GM21717 (cell line): ENCODE results near the gene KIRREL2.
"Not testable (repeated sequence)": the region's sequence is repeated elsewhere in the genome, so short reads cannot be mapped to it uniquely, and the experiment has no call there.

ENCODE experiments used
- ATAC-seq: cut with Tn5 transposase; IDR thresholded peaks from one replicate; pipeline ENCODE4 v1.9.1; 2021; ENCODE audit warnings: mild to moderate bottlenecking, moderate library complexity; ENCODE audit not compliant: unreplicated experiment

Gene KIRREL2

GRCh38 chr19:35856546-35857149 lies at the start of gene KIRREL2:
Gene KIRREL2 (plus strand): TSS chr19:35856911. CDS start chr19:35857120, 209 bp downstream.
- ATAC-seq: no peak

- ATAC-seq: no peak
Observed at GRCh38 chr19:35807633-35808032, 49.1 kb upstream of the KIRREL2 start.

GRCh38 chr19:35811317-35812219 lies 45.1 kb upstream of the KIRREL2 start:
- ATAC-seq: no peak

GRCh38 chr19:35812220-35813042 lies 44.3 kb upstream of the KIRREL2 start, which contains the start of gene PRODH2:
Gene PRODH2 (minus strand): TSS chr19:35812845. CDS start chr19:35812805, 40 bp downstream.
- ATAC-seq: no peak

- no peak for ATAC-seq
Observed at GRCh38 chr19:35813043-35813890, 43.4 kb upstream of the KIRREL2 start.

- ATAC-seq: no peak
Observed at GRCh38 chr19:35816262-35816661, 40.4 kb upstream of the KIRREL2 start.

GRCh38 chr19:35816846-35817245 lies 39.9 kb upstream of the KIRREL2 start:
- no peak for ATAC-seq

GRCh38 chr19:35818445-35818844 lies 38.3 kb upstream of the KIRREL2 start:
- no peak for ATAC-seq

- ATAC-seq: no peak
Observed at GRCh38 chr19:35822579-35822978, 34.1 kb upstream of the KIRREL2 start.

- no peak for ATAC-seq
Observed at GRCh38 chr19:35824150-35824549, 32.6 kb upstream of the KIRREL2 start.

- no peak for ATAC-seq
Observed at GRCh38 chr19:35828692-35829301, 27.9 kb upstream of the KIRREL2 start.

GRCh38 chr19:35830986-35831385 lies 25.7 kb upstream of the KIRREL2 start:
- no peak for ATAC-seq

GRCh38 chr19:35832054-35832453 lies 24.7 kb upstream of the KIRREL2 start:
- ATAC-seq: no peak

- ATAC-seq: no peak
Observed at GRCh38 chr19:35833972-35834371, 22.7 kb upstream of the KIRREL2 start.

- ATAC-seq: not testable (repeated sequence)
Observed at GRCh38 chr19:35836096-35836495, 20.6 kb upstream of the KIRREL2 start.

- no peak for ATAC-seq
Observed at GRCh38 chr19:35841961-35842595, 14.6 kb upstream of the KIRREL2 start.

GRCh38 chr19:35842666-35843272 lies 13.9 kb upstream of the KIRREL2 start:
- no peak for ATAC-seq

- no peak for ATAC-seq
Observed at GRCh38 chr19:35843676-35844481, 12.8 kb upstream of the KIRREL2 start.
